HG03064 (cell line): ENCODE measurements around the gene PHF19.

Experiments
- ATAC-seq: cut with Tn5 transposase; IDR thresholded peaks from one replicate; pipeline ENCODE4 v1.9.1; 2021; ENCODE audit warnings: low read depth; ENCODE audit not compliant: unreplicated experiment

PHF19 gene

GRCh38 chr9:120874226-120875194 is 2.5 kb downstream of the PHF19 start:
- no peak for ATAC-seq

- ATAC-seq = no peak
Observed at GRCh38 chr9:120873512-120873911, 3.5 kb downstream of the PHF19 start.

- no peak for ATAC-seq
Observed at GRCh38 chr9:120872791-120873502, 4.0 kb downstream of the PHF19 start.

GRCh38 chr9:120870206-120870605 is 6.8 kb downstream of the PHF19 start:
- ATAC-seq = no peak

GRCh38 chr9:120869726-120870125 is 7.3 kb downstream of the PHF19 start:
- ATAC-seq = no peak

- no peak for ATAC-seq
Observed at GRCh38 chr9:120869360-120869687, 7.7 kb downstream of the PHF19 start.

GRCh38 chr9:120868676-120869359 is 8.2 kb downstream of the PHF19 start:
- peak; percentile 83 for ATAC-seq

- ATAC-seq = no peak
Observed at GRCh38 chr9:120868339-120868675, 8.7 kb downstream of the PHF19 start.

GRCh38 chr9:120867676-120868338 is 9.2 kb downstream of the PHF19 start:
- ATAC-seq = no peak

- ATAC-seq = no peak
Observed at GRCh38 chr9:120866651-120867050, 10.3 kb downstream of the PHF19 start.

- no peak for ATAC-seq
Observed at GRCh38 chr9:120865809-120866208, 11.2 kb downstream of the PHF19 start.

- no peak for ATAC-seq
Observed at GRCh38 chr9:120865176-120865575, 11.8 kb downstream of the PHF19 start.

- ATAC-seq = no peak
Observed at GRCh38 chr9:120864719-120865118, 12.3 kb downstream of the PHF19 start.

- no peak for ATAC-seq
Observed at GRCh38 chr9:120863833-120864232, 13.2 kb downstream of the PHF19 start.

GRCh38 chr9:120862452-120862851 is 14.5 kb downstream of the PHF19 start:
- no peak for ATAC-seq

GRCh38 chr9:120861935-120862334 is 15.1 kb downstream of the PHF19 start:
- no peak for ATAC-seq

- no peak for ATAC-seq
Observed at GRCh38 chr9:120860083-120860482, 16.9 kb downstream of the PHF19 start.

GRCh38 chr9:120859361-120859760 is 17.6 kb downstream of the PHF19 start:
- no peak for ATAC-seq

GRCh38 chr9:120857902-120858301 is 19.1 kb downstream of the PHF19 start:
- ATAC-seq = no peak

GRCh38 chr9:120857481-120857880 is 19.5 kb downstream of the PHF19 start:
- ATAC-seq = no peak

- ATAC-seq = no peak
Observed at GRCh38 chr9:120856700-120857099, 20.3 kb downstream of the PHF19 start.
